HUES64 (cell line): ENCODE results near the gene C20orf202. TPM values are rescaled to one million over a fixed set of nuclear protein-coding genes. Genes with fewer than 3 reads are reported as not detected.

Experiments used
- H3K27ac ChIP-seq: 2 replicates; pipeline ENCODE4 v1.7.0; 2013; ENCODE audit warnings: low read depth, low read length, inconsistent platforms
- H3K27me3 ChIP-seq: 2 replicates; pipeline ENCODE4 v1.6.1; 2013; ENCODE audit warnings: mild to moderate bottlenecking, low read length; ENCODE audit not compliant: insufficient read depth
- H3K36me3 ChIP-seq: 2 replicates; pipeline ENCODE4 v1.6.1; 2013; ENCODE audit warnings: mild to moderate bottlenecking, low read length; ENCODE audit not compliant: insufficient read depth
- H3K4me1 ChIP-seq: 2 replicates; pipeline ENCODE4 v1.6.1; 2013; ENCODE audit warnings: mild to moderate bottlenecking, low read length, moderate library complexity; ENCODE audit not compliant: insufficient read depth
- H3K4me3 ChIP-seq: 2 replicates; pipeline ENCODE4 v1.5.1; 2013; ENCODE audit warnings: mild to moderate bottlenecking, low read length, moderate library complexity
- H3K9ac ChIP-seq: 2 replicates; pipeline ENCODE4 v1.6.1; 2013; ENCODE audit warnings: mild to moderate bottlenecking, low read depth, low read length
- H3K9me3 ChIP-seq: 2 replicates; pipeline ENCODE4 v1.6.1; 2013; ENCODE audit warnings: low read depth, low read length; ENCODE audit not compliant: insufficient read depth
- WGBS: fragments of 150-250, 120-280 bp; methylation state at CpG from one replicate; pipeline ENCODE4 v1.1.7; 2013; ENCODE audit warnings: missing lambda C conversion rate; 5-methylcytosine and 5-hydroxymethylcytosine counted together
- polyA plus RNA-seq, 2 experiments: library from polyadenylated mRNA; stranded (reverse); fragments of 50-300 nt; gene quantifications; one replicate each; pipeline ENCODE4 v1.2.3, GENCODE V29; 2013

C20orf202 gene
- polyA plus RNA-seq (2013, experiment 1 of 2) = not detected
- polyA plus RNA-seq (2013, experiment 2 of 2) = 0.25 TPM

- no peaks in the 10 kb centered on the region for H3K27me3 ChIP-seq
- no peaks in the 10 kb centered on the region for H3K36me3 ChIP-seq
- H3K4me3 ChIP-seq = no peak within 1 kb of the TSS
- no peak within 1 kb of the TSS for H3K9ac ChIP-seq
- 82% methylated on average over 3 of the region's 5 CpGs for WGBS
- H3K27ac ChIP-seq = no peak within 1 kb of the TSS
- no peaks in the 10 kb centered on the region for H3K4me1 ChIP-seq
- H3K9me3 ChIP-seq = no peaks in the 10 kb centered on the region
Measured at GRCh38 chr20:1202762-1203504, at the start of gene C20orf202. Gene C20orf202 (plus strand): TSS chr20:1203454. CDS start chr20:1203586, 132 bp downstream.

GRCh38 chr20:1154226-1154625 lies 49.0 kb upstream of the C20orf202 start:
- no peak overlapping the region for H3K4me3 ChIP-seq
- peaks cover 60% of the 10 kb centered on the region for H3K36me3 ChIP-seq
- H3K9ac ChIP-seq = no peak overlapping the region
- no peaks in the 10 kb centered on the region for H3K9me3 ChIP-seq
- no peaks in the 10 kb centered on the region for H3K27me3 ChIP-seq
- H3K27ac ChIP-seq = no peak overlapping the region
- no peaks in the 10 kb centered on the region for H3K4me1 ChIP-seq

- H3K36me3 ChIP-seq = peaks cover 56% of the 10 kb centered on the region
- H3K9ac ChIP-seq = no peak overlapping the region
- no peaks in the 10 kb centered on the region for H3K9me3 ChIP-seq
- no peak overlapping the region for H3K27ac ChIP-seq
- H3K4me1 ChIP-seq = no peaks in the 10 kb centered on the region
- WGBS = 99% methylated on average over 1 of the region's 1 CpG
- H3K4me3 ChIP-seq = no peak overlapping the region
- H3K27me3 ChIP-seq = no peaks in the 10 kb centered on the region
Measured at GRCh38 chr20:1154691-1155090, 48.6 kb upstream of the C20orf202 start.

DNA sequence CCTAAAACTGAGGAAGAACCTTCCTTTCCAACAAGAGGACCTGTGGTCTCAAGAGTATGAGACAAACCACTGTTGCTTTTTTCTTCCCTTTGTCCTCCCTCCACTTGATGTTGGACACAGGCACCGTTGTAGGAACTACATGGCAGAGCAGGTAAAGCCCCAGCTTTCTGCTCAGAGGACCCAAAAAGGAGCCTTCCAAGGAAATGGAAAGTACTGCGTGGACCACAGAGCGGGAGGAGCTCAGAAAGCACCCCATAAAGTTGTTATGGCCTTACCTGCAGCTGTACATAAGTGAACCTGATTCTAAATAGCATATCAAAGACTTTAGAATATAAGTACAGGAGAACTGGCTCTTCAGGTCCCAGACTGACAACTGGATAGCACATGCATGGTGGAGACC lies 47.9 kb upstream of the C20orf202 start:
- WGBS = 82% methylated on average over 3 of the region's 3 CpGs

GRCh38 chr20:1160496-1160895 lies 42.8 kb upstream of the C20orf202 start:
- Histone ChIP-seq H3K9me3 (no peaks in the 10 kb centered on the region), H3K36me3 (peaks cover 73% of the 10 kb centered on the region), H3K4me1 (no peaks in the 10 kb centered on the region), H3K27me3 (no peaks in the 10 kb centered on the region), H3K27ac (no peak overlapping the region), H3K4me3 (no peak overlapping the region), H3K9ac (no peak overlapping the region)
- 97% methylated on average over 10 of the region's 10 CpGs for WGBS

More for the DNA sequence above, 47.9 kb upstream of the C20orf202 start:
- Histone ChIP-seq H3K4me1 (no peaks in the 10 kb centered on the region), H3K9me3 (no peaks in the 10 kb centered on the region), H3K27me3 (no peaks in the 10 kb centered on the region), H3K9ac (no peak overlapping the region), H3K36me3 (peaks cover 62% of the 10 kb centered on the region), H3K4me3 (no peak overlapping the region), H3K27ac (no peak overlapping the region)

GRCh38 chr20:1160991-1161390 lies 42.3 kb upstream of the C20orf202 start:
- H3K27me3 ChIP-seq = no peaks in the 10 kb centered on the region
- no peaks in the 10 kb centered on the region for H3K4me1 ChIP-seq
- 97% methylated on average over 12 of the region's 12 CpGs for WGBS
- H3K9me3 ChIP-seq = no peaks in the 10 kb centered on the region
- H3K27ac ChIP-seq = no peak overlapping the region
- H3K4me3 ChIP-seq = no peak overlapping the region
- peaks cover 73% of the 10 kb centered on the region for H3K36me3 ChIP-seq
- no peak overlapping the region for H3K9ac ChIP-seq

GRCh38 chr20:1163105-1163504 lies 40.1 kb upstream of the C20orf202 start:
- Histone ChIP-seq H3K4me1 (no peaks in the 10 kb centered on the region), H3K36me3 (peaks cover 85% of the 10 kb centered on the region), H3K4me3 (no peak overlapping the region), H3K27ac (no peak overlapping the region), H3K9me3 (no peaks in the 10 kb centered on the region), H3K9ac (no peak overlapping the region), H3K27me3 (no peaks in the 10 kb centered on the region)
- WGBS = 98% methylated on average over 6 of the region's 6 CpGs

DNA sequence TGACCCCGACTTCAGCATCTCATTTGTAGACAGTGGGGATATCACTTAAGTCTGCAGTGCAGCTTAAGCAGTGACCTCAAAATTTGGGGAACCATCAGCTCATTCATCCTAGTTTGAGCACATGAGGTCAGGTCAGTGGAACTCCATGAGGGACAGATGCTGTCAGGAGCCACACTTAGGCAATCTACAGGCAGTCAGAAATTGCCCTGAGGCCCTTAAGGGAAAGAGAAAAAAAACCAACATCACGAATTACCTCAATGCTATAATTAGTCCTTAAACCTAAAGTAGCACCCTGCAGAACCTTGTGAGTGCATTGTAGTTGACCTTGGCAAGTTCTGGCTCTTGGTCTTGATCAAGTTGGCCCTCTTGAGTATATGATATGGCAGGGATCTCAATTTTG lies 39.6 kb upstream of the C20orf202 start:
- no peaks in the 10 kb centered on the region for H3K27me3 ChIP-seq
- no peaks in the 10 kb centered on the region for H3K9me3 ChIP-seq
- H3K4me1 ChIP-seq = no peaks in the 10 kb centered on the region
- H3K9ac ChIP-seq = no peak overlapping the region
- peaks cover 90% of the 10 kb centered on the region for H3K36me3 ChIP-seq
- H3K27ac ChIP-seq = no peak overlapping the region
- no peak overlapping the region for H3K4me3 ChIP-seq
- WGBS = 97% methylated on average over 1 of the region's 2 CpGs

DNA sequence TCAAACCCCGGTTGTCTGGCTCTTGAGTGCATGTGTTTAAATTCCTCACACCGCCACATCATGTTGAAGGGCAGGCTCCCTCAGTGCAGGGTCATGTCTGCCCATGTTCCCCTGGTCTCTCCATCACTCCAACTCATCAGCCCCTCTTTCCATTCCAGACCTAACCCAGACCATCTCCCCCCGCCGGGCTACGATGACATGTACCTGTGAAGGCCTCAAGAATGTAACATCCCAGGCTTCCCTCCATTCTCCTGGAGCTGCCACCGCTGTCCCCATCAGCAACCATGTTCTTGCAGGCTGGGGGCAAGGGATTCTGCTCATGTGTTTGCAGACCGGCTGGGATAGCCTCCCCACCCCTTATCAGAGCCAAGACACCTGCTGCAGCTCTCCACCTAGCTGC lies 38.4 kb upstream of the C20orf202 start:
- H3K9ac ChIP-seq = no peak overlapping the region
- no peaks in the 10 kb centered on the region for H3K27me3 ChIP-seq
- no peak overlapping the region for H3K27ac ChIP-seq
- H3K4me3 ChIP-seq = no peak overlapping the region
- no peaks in the 10 kb centered on the region for H3K4me1 ChIP-seq
- H3K36me3 ChIP-seq = peaks cover 98% of the 10 kb centered on the region
- no peaks in the 10 kb centered on the region for H3K9me3 ChIP-seq
- WGBS = 92% methylated on average over 7 of the region's 7 CpGs

DNA sequence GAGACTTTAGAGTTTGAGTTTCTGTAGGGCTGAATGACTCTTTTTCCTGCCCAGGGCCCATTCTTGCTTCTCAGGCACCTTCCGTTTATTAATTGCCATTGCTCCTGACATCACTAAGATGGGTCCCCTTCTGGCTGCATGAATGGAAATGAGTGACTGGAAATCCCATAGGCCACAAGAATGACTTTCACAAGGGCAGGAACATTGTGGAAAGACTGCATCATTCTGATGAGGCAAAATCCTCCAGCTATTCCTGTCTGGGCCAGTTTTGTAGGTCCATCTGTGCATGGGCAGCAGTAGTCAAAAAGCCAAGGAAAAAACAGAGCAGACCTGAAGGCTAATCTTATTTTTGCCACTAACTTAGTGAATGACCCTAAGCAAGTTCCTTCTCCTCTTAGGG lies 37.7 kb upstream of the C20orf202 start:
- no peak overlapping the region for H3K27ac ChIP-seq
- 89% methylated on average over 1 of the region's 1 CpG for WGBS
- no peaks in the 10 kb centered on the region for H3K9me3 ChIP-seq
- no peaks in the 10 kb centered on the region for H3K27me3 ChIP-seq
- peaks cover 96% of the 10 kb centered on the region for H3K36me3 ChIP-seq
- no peak overlapping the region for H3K9ac ChIP-seq
- H3K4me3 ChIP-seq = no peak overlapping the region
- H3K4me1 ChIP-seq = no peaks in the 10 kb centered on the region

GRCh38 chr20:1165941-1166340 lies 37.3 kb upstream of the C20orf202 start:
- no peaks in the 10 kb centered on the region for H3K4me1 ChIP-seq
- WGBS = 96% methylated on average over 9 of the region's 9 CpGs
- peaks cover 93% of the 10 kb centered on the region for H3K36me3 ChIP-seq
- H3K27me3 ChIP-seq = no peaks in the 10 kb centered on the region
- no peak overlapping the region for H3K9ac ChIP-seq
- H3K27ac ChIP-seq = no peak overlapping the region
- no peaks in the 10 kb centered on the region for H3K9me3 ChIP-seq
- H3K4me3 ChIP-seq = no peak overlapping the region
